ENCODE measurements around the gene HTR2C. TPM values are rescaled to one million over a fixed set of nuclear protein-coding genes. Genes with fewer than 3 reads are reported as not detected.

HTR2C gene
- total and polyA plus RNA-seq, 4 donors: not detected

GRCh38 chrX:114584983-114585842, 1.3 kb downstream of the HTR2C start:
- Histone ChIP-seq H3K27me3 (ENCODE audit: control insufficient read depth in 4 of 4, insufficient read depth in 4 of 4, low read length in 3 of 4) (peaks cover 0 to 16% (median 4%) of the 10 kb centered on the region in 4 donors), H3K4me1 (ENCODE audit: control insufficient read depth in 4 of 4, insufficient read depth in 4 of 4, low read length in 3 of 4) (peaks cover 0 to 8% (median 0%) of the 10 kb centered on the region in 4 donors), H3K36me3 (ENCODE audit: control insufficient read depth in 4 of 4, insufficient read depth in 3 of 4, low read depth in 1 of 4, low read length in 3 of 4) (no peaks in the 10 kb centered on the region), H3K27ac (ENCODE audit: low read depth in 1 of 2, low read length in 2 of 2) (no peak overlapping the region), H3K9me3 (ENCODE audit: control insufficient read depth in 4 of 4, low read length in 3 of 4) (peaks cover 0 to 2% (median 0%) of the 10 kb centered on the region in 4 donors), H3K9ac (ENCODE audit: low read depth in 1 of 2, low read length in 2 of 2) (no peak overlapping the region), H3K4me3 (ENCODE audit: low read depth in 1 of 3, low read length in 3 of 3) (no peak overlapping the region)
- 5% methylated on average over 27 of the region's 27 CpGs for WGBS
- TF ChIP-seq YY1 (IDR thresholded peaks at IDR 0.05) (no peak), CTCF (IDR thresholded peaks at IDR 0.05; ENCODE audit: low read depth, low read length, missing input control) (no peak), SP1 (IDR thresholded peaks at IDR 0.05) (no peak), RXRA (IDR thresholded peaks at IDR 0.05) (no peak), ZBTB33 (IDR thresholded peaks at IDR 0.05) (no peak), REST (IDR thresholded peaks at IDR 0.05) (no peak), NR2F2 (IDR thresholded peaks at IDR 0.05) (no peak), TAF1 (conservative IDR thresholded peaks at IDR 0.05) (no peak), HNF4A (conservative IDR thresholded peaks at IDR 0.05) (no peak), JUND (IDR thresholded peaks at IDR 0.05) (no peak), EGR1 (IDR thresholded peaks at IDR 0.05; ENCODE audit: low read depth in 2 of 2) (no peak), MAX (IDR thresholded peaks at IDR 0.05) (no peak), RAD21 (IDR thresholded peaks at IDR 0.05) (no peak), FOXA2 (IDR thresholded peaks at IDR 0.05) (no peak), HNF4G (IDR thresholded peaks at IDR 0.05) (no peak), GABPA (IDR thresholded peaks at IDR 0.05 in 1 of 2, conservative IDR thresholded peaks at IDR 0.05 in 1 of 2) (no peak), FOXA1 (IDR thresholded peaks at IDR 0.05) (no peak)
- TF ChIP-seq, protein P1, sequence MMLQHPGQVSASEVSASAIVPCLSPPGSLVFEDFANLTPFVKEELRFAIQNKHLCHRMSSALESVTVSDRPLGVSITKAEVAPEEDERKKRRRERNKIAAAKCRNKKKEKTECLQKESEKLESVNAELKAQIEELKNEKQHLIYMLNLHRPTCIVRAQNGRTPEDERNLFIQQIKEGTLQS (IDR thresholded peaks at IDR 0.05): no peak
- no peak for DNase-seq (ENCODE audit: low spot score)

All from liver (tissue), 9 donors.